Measurements from ENCODE around the gene CFB. TPM values are rescaled to one million over a fixed set of nuclear protein-coding genes. Genes with fewer than 3 reads are reported as not detected.

CFB gene
- total RNA-seq, 1 experiment from 2014 or later: 0.31 TPM

DNA sequence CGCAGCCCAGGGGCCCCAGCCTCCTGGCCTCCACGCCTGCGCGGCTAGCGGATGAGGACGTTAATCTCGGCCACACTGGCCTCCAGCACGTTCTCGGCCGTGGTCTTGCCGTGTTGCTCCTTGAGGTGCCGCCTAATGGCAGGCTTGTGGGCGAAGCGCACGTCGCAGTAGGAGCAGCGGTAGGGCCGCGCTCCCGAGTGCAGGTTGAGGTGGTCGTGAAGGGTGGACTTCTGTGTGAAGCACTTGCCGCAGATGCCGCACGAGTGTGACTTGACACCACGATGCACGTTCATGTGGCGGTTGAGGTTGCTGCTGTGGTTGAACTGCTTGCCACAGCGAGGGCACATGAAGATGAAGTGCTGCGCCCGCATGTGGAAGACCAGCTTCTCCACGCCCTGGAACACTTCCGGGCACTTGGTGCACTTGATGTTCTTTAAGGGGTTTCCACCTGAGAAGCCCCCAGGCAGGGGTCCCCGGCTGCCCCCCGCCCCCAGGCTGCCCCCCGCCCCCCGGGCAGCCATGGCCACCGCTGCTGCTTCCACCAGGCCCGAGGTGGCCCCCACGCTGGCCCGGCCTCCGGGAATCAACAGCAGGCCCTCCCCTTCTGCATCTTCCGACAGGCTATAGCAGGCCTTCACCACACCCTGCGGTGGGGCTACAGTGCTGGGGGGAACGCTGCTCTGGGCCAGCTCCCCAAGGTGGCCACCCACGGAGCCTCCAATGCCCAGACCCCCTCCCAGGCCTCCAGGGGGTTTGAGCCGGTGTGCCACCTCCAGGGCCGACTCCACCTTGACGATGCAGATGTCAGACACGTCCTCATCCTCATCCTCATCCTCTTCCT, 45.8 kb upstream of the CFB start:
- Histone ChIP-seq H3K79me1 (ENCODE audit: insufficient read depth, low read depth, low read length, poor library complexity, severe bottlenecking) (no peaks in the 10 kb centered on the region), H2BK20ac (ENCODE audit: low read depth, low read length, poor library complexity, severe bottlenecking) (no peak overlapping the region), H3T11ph (ENCODE audit: low read length) (no peak overlapping the region), H3K56ac (ENCODE audit: insufficient read length, low read depth, low read length) (no peak overlapping the region), H3K27me3 (ENCODE audit: insufficient read depth, low read length) (no peaks in the 10 kb centered on the region), H3K9ac (ENCODE audit: extremely low read depth, insufficient read length, low read length) (no peak overlapping the region), H3K9me3 (ENCODE audit: control insufficient read depth, low read depth, low read length) (no peaks in the 10 kb centered on the region), H3K23me2 (ENCODE audit: insufficient read length, low read depth, low read length, poor library complexity, severe bottlenecking) (peaks cover 11% of the 10 kb centered on the region), H3K14ac (ENCODE audit: insufficient read depth, low read length) (no peak overlapping the region), H3K4me2 (ENCODE audit: insufficient read depth, insufficient read length, low read length) (no peak overlapping the region), H3K4ac (ENCODE audit: low read depth, low read length) (no peak overlapping the region), H4K5ac (ENCODE audit: insufficient read length, low read depth, low read length) (no peak overlapping the region), H4K20me1 (ENCODE audit: control insufficient read depth, insufficient read depth, insufficient read length) (no peaks in the 10 kb centered on the region), H2BK5ac (ENCODE audit: insufficient read length, low read length) (no peak overlapping the region), H4K8ac (replicated peaks; ENCODE audit: insufficient read length, low read depth, low read length) (no peak overlapping the region), H2BK15ac (ENCODE audit: low read depth, low read length) (no peak overlapping the region), H2AFZ (ENCODE audit: low read length) (no peak overlapping the region), H2BK12ac (ENCODE audit: insufficient read length, low read depth, low read length) (no peak overlapping the region), H3K4me1 (ENCODE audit: insufficient read depth, low read length) (no peaks in the 10 kb centered on the region; the same call in 1 of the 2 replicates), H3K27ac (ENCODE audit: insufficient read length, low read depth, low read length) (no peak overlapping the region), H2BK120ac (ENCODE audit: low read depth, low read length, poor library complexity, severe bottlenecking) (no peak overlapping the region), H4K91ac (ENCODE audit: insufficient read length, low read depth, low read length) (no peak overlapping the region), H3K79me2 (ENCODE audit: insufficient read depth, low read length) (no peaks in the 10 kb centered on the region; the same call in 1 of the 2 replicates), H3K23ac (ENCODE audit: insufficient read length, low read depth, low read length) (no peak overlapping the region), H2AK5ac (ENCODE audit: insufficient read length, low read length) (no peak overlapping the region), H3K18ac (ENCODE audit: insufficient read length, low read depth, low read length) (no peak overlapping the region)
- WGBS (ENCODE audit: extremely low coverage, insufficient read length, low lambda C conversion rate): no CpG with 5 or more reads among the region's 49 CpGs
- Mint-ChIP-seq H3K4me3 (peak overlapping the region; percentile 42 to 55; a peak in 3 of 5 replicates), H3K36me3 (ENCODE audit: insufficient read depth in 1 of 3, low read depth in 3 of 3) (peaks cover 18 to 26% (median 26%) of the 10 kb centered on the region in 3 experiments), H3K4me1 (peaks cover 22 to 36% of the 10 kb centered on the region in 2 experiments), H3K27me3 (ENCODE audit: low read depth) (no peaks in the 10 kb centered on the region), H3K9me3 (no peaks in the 10 kb centered on the region; a peak in 1 of 5 replicates), H3K27ac (no peak overlapping the region)
- no peak for DNase-seq
- TF ChIP-seq, protein P1, sequence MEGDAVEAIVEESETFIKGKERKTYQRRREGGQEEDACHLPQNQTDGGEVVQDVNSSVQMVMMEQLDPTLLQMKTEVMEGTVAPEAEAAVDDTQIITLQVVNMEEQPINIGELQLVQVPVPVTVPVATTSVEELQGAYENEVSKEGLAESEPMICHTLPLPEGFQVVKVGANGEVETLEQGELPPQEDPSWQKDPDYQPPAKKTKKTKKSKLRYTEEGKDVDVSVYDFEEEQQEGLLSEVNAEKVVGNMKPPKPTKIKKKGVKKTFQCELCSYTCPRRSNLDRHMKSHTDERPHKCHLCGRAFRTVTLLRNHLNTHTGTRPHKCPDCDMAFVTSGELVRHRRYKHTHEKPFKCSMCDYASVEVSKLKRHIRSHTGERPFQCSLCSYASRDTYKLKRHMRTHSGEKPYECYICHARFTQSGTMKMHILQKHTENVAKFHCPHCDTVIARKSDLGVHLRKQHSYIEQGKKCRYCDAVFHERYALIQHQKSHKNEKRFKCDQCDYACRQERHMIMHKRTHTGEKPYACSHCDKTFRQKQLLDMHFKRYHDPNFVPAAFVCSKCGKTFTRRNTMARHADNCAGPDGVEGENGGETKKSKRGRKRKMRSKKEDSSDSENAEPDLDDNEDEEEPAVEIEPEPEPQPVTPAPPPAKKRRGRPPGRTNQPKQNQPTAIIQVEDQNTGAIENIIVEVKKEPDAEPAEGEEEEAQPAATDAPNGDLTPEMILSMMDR (conservative IDR thresholded peaks at IDR 0.05): no peak
